ENCODE measurements around the gene PRKAA2.

- TF ChIP-seq CTCF (IDR thresholded peaks at IDR 0.05; ENCODE audit: insufficient read depth, low read length, poor library complexity, severe bottlenecking) (no peak), EZH2phosphoT487 (conservative IDR thresholded peaks at IDR 0.05; ENCODE audit: low read length) (no peak)
Measured at GRCh38 chr1:56639211-56639610, 5.9 kb upstream of the PRKAA2 start.

Data from SU-DHL-6 (cell line).